NCI-H2081 (cell line): ENCODE results near the gene NEK10.
A peak's percentile ranks its signal among the peaks of the same experiment; 100 is the strongest.
"Not testable (repeated sequence)": the region's sequence is repeated elsewhere in the genome, so short reads cannot be mapped to it uniquely, and the experiment has no call there.

Source experiments
- DNase-seq, 2 experiments: peaks; one replicate each; lab custom pipeline; 2025; lab: John Stamatoyannopoulos, UW

The NEK10 gene

GRCh38 chr3:27368831-27369607 is at the start of gene NEK10:
TSS of gene NEK10 (minus strand) at chr3:27369383. CDS start at chr3:27352882, 16,501 bp downstream.
- peak; percentile 79 to 83 for DNase-seq

GRCh38 chr3:27415202-27415601 is 46.0 kb upstream of the NEK10 start:
- no peak for DNase-seq

- no peak for DNase-seq
Measured at GRCh38 chr3:27392950-27393679, 23.9 kb upstream of the NEK10 start.

- DNase-seq = not testable (repeated sequence)
Measured at GRCh38 chr3:27392414-27392813, 23.2 kb upstream of the NEK10 start.

GRCh38 chr3:27391796-27392195 is 22.6 kb upstream of the NEK10 start:
- DNase-seq = no peak

GRCh38 chr3:27387625-27388024 is 18.4 kb upstream of the NEK10 start:
- DNase-seq = no peak

GRCh38 chr3:27385504-27385903 is 16.3 kb upstream of the NEK10 start:
- no peak for DNase-seq

- DNase-seq = no peak
Measured at GRCh38 chr3:27384191-27384590, 15.0 kb upstream of the NEK10 start.

GRCh38 chr3:27380433-27381357 is 11.5 kb upstream of the NEK10 start:
- DNase-seq = no peak

GRCh38 chr3:27378331-27378730 is 9.1 kb upstream of the NEK10 start:
- no peak for DNase-seq

- DNase-seq = no peak
Measured at GRCh38 chr3:27376109-27376772, 7.1 kb upstream of the NEK10 start.

- DNase-seq = no peak
Measured at GRCh38 chr3:27366062-27366591, 3.1 kb downstream of the NEK10 start.

GRCh38 chr3:27360113-27361078 is 8.8 kb downstream of the NEK10 start:
- DNase-seq = peak; percentile 70 to 85

- DNase-seq = peak in 1 of 2 experiments; percentile 31
Measured at GRCh38 chr3:27358372-27358771, 10.8 kb downstream of the NEK10 start.

GRCh38 chr3:27357665-27358258 is 11.4 kb downstream of the NEK10 start:
- peak; percentile 32 to 53 for DNase-seq

GRCh38 chr3:27356976-27357375 is 12.2 kb downstream of the NEK10 start:
- DNase-seq = no peak

- no peak for DNase-seq
Measured at GRCh38 chr3:27354588-27355203, 14.5 kb downstream of the NEK10 start.

- no peak for DNase-seq
Measured at GRCh38 chr3:27354161-27354560, 15.0 kb downstream of the NEK10 start.

GRCh38 chr3:27353221-27353620 is 16.0 kb downstream of the NEK10 start:
- no peak for DNase-seq
